Ascending aorta (tissue), 2 donors: Measurements from ENCODE around the gene METTL24. TPM values are rescaled to one million over a fixed set of nuclear protein-coding genes. Genes with fewer than 3 reads are reported as not detected.

Experiments
- DNase-seq, 2 donors: peaks; one replicate each; pipeline ENCODE4 v3.0.0-alpha.2; 2019; ENCODE audit warnings: low spot score in 2 of 2
- H3K27ac ChIP-seq, 2 donors: fragments of 200-600 bp; sonication (generic); one replicate each; pipeline ENCODE4 v1.5.1; 2016 to 2017; ENCODE audit warnings: mild to moderate bottlenecking in 1 of 2
- H3K27me3 ChIP-seq: fragments of 200-600 bp; sonication (generic); one replicate; pipeline ENCODE4 v1.5.1; 2017
- H3K36me3 ChIP-seq, 2 donors: fragments of 200-600 bp; sonication (generic); one replicate each; pipeline ENCODE4 v1.5.1; 2016
- H3K4me1 ChIP-seq, 2 donors: fragments of 200-600 bp; sonication (generic); one replicate each; pipeline ENCODE4 v1.5.1; 2016 to 2017; ENCODE audit warnings: mild to moderate bottlenecking in 1 of 2
- H3K4me3 ChIP-seq, 2 donors: fragments of 200-600 bp; sonication (generic); one replicate each; pipeline ENCODE4 v1.5.1; 2016 to 2017; ENCODE audit warnings: mild to moderate bottlenecking in 1 of 2
- H3K9me3 ChIP-seq, 2 donors: fragments of 200-600 bp; sonication (generic); one replicate each; pipeline ENCODE4 v1.5.1; 2016
- intact Hi-C: fragments of 100-400 bp; cut with DNase I; formaldehyde crosslinking; loops from one replicate; pipeline ENCODE4 v1.15.1; 2023
- total RNA-seq: library from RNA; depleted of rRNA; stranded (reverse); fragments of >200 nt; gene quantifications from one replicate; pipeline ENCODE4 v1.1.0, GENCODE V29; 2016
- TF ChIP-seq, protein P1 (sequence below), 3 experiments: fragments of 200-600 bp in 2 of 3; fragments of 450-650 bp in 1 of 3; sonication (generic) in 2 of 3; IDR thresholded peaks; one replicate each; pipeline ENCODE4 v1.5.1; 2016 to 2019; ENCODE audit warnings: antibody characterized with exemption in 3 of 3, mild to moderate bottlenecking in 1 of 3, moderate library complexity in 1 of 3

Gene METTL24
- total RNA-seq, 1 donor from 2014 or later: 2.0 TPM

DNA sequence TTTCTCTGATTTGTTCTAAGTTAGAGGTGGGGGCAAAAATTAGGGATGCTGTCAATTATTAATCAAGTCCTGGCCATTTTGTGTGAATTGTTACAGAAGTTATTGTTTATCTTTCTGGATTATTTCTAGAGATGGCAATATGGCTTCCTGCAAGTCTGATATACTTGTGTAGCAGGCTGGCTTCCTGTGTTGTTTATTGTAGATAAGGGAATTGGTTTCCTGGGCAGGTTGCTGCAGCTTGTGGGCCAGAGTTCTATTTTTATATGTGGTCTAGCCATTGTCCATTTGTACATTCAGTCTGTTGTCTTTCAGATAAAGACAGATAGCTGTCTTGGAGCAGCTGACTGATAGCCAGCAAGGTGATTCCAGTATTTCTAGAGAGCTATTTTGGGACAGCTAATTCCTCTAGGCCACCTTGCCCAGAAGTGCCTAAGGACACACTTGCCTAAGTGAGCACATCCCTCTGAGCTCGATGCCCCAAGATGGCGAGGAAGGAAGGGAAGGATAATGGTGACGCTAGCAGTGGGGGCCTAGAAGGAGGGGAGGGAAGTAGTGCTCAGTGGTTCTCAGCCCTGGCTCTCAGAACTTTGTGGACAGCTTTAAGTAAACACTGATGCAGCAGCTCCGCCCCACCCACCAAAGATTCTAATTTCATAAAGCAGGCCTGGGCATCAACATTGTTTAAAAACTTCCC is 31.7 kb upstream of the METTL24 start:
- Histone ChIP-seq H3K27ac (no peak overlapping the region), H3K4me1 (no peaks in the 10 kb centered on the region), H3K9me3 (no peaks in the 10 kb centered on the region), H3K27me3 (no peaks in the 10 kb centered on the region), H3K36me3 (no peaks in the 10 kb centered on the region), H3K4me3 (no peak overlapping the region)
- TF ChIP-seq, protein P1, sequence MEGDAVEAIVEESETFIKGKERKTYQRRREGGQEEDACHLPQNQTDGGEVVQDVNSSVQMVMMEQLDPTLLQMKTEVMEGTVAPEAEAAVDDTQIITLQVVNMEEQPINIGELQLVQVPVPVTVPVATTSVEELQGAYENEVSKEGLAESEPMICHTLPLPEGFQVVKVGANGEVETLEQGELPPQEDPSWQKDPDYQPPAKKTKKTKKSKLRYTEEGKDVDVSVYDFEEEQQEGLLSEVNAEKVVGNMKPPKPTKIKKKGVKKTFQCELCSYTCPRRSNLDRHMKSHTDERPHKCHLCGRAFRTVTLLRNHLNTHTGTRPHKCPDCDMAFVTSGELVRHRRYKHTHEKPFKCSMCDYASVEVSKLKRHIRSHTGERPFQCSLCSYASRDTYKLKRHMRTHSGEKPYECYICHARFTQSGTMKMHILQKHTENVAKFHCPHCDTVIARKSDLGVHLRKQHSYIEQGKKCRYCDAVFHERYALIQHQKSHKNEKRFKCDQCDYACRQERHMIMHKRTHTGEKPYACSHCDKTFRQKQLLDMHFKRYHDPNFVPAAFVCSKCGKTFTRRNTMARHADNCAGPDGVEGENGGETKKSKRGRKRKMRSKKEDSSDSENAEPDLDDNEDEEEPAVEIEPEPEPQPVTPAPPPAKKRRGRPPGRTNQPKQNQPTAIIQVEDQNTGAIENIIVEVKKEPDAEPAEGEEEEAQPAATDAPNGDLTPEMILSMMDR (IDR thresholded peaks at IDR 0.05): no peak
- no peak for DNase-seq
- intact Hi-C loops: loop anchor here (5.0 to 10.0 kb wide), 2 partner anchors 63 to 335 kb away; no protein-coding TSS in a partner anchor

DNA sequence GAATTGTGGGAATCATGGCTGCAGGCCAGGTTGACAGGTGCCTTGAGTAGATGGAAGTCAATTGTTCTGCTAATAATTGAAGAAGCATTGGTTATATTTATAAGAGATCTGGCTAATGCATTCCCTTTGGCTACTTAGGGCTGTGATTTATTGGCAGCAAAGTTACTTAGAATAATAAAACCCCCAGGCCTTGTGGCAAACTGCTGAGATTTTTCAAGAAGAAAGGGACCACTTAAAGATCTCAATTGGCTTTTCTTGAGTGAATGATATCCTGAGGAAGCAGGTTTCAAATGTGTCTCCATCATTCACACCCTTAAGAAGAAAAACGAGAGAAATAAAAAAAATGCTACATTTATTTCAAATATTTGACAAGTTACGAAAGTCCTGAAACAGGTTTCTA is 29.8 kb upstream of the METTL24 start:
- no peak overlapping the region for H3K4me3 ChIP-seq
- intact Hi-C loops: no loop called here
- H3K27ac ChIP-seq: no peak overlapping the region
- H3K36me3 ChIP-seq: no peaks in the 10 kb centered on the region
- H3K4me1 ChIP-seq: no peaks in the 10 kb centered on the region
- DNase-seq: no peak
- TF ChIP-seq, protein P1 (IDR thresholded peaks at IDR 0.05): no peak
- no peaks in the 10 kb centered on the region for H3K9me3 ChIP-seq
- H3K27me3 ChIP-seq: no peaks in the 10 kb centered on the region

DNA sequence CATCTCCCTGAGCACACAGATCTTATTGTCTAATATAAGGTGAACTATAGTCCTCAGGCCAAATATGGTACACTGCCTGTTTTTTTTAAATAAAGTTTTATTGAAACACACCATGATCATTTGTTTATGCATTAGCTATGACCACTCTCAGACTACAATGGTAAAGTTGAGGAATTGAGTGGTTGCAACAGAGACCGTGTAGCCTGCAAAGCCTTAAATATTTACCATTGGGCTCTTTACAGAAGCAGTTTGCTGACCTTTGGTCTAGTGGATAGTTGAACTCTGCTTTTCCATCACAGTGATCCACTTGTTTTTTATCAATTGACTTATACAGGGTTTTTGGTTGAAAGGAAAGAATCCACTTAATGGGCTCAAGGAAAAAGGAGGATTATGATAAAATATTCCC is 27.3 kb upstream of the METTL24 start:
- intact Hi-C loops: no loop called here
- H3K36me3 ChIP-seq: no peaks in the 10 kb centered on the region
- no peak overlapping the region for H3K4me3 ChIP-seq
- H3K4me1 ChIP-seq: no peaks in the 10 kb centered on the region
- no peak overlapping the region for H3K27ac ChIP-seq
- H3K27me3 ChIP-seq: no peaks in the 10 kb centered on the region
- TF ChIP-seq, protein P1 (IDR thresholded peaks at IDR 0.05): no peak
- H3K9me3 ChIP-seq: no peaks in the 10 kb centered on the region
- no peak for DNase-seq

DNA sequence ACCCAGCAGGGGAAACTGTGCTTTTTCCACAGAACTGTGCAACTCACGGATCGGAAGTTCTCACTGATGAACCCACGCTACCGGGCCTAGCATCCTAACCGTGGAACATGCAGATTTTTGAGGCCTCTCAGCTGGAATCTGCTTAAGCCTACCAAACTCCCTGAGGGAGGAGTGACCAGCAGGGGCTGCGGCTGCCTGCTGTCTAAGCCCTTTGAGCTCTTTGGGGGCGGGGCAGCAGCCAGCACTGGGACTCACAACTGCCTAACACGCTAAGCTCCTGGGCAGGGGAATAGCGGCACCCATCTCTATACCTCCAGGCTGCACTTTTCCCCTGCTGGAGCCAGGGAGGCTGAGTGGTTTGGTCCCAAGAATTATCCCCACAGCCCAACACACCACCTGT is 20.4 kb upstream of the METTL24 start:
- no peaks in the 10 kb centered on the region for H3K4me1 ChIP-seq
- TF ChIP-seq, protein P1 (IDR thresholded peaks at IDR 0.05): no peak
- no peaks in the 10 kb centered on the region for H3K27me3 ChIP-seq
- DNase-seq: no peak
- no peak overlapping the region for H3K27ac ChIP-seq
- H3K4me3 ChIP-seq: no peak overlapping the region
- no peaks in the 10 kb centered on the region for H3K36me3 ChIP-seq
- H3K9me3 ChIP-seq: no peaks in the 10 kb centered on the region
- intact Hi-C loops: no loop called here

DNA sequence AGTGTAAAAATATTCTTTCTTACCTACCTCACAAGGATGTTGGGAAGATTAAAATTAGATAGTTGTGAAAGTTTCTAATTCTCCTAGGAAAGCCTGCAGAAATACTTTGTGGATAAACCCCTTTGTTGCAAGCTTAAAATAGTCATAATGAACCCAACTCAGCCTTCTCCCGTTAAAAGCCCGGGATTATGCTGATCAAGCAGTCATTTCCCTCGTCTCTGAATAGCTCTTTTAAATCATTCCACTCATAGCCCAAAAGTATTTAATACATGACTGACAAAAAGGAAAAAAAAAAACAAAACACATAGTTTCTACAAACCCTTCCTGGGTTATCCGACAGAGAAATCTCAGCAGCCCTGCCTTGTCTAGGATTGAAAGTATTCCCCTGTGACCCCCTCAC is 10.9 kb upstream of the METTL24 start:
- no peak overlapping the region for H3K27ac ChIP-seq
- H3K9me3 ChIP-seq: no peaks in the 10 kb centered on the region
- no peak for DNase-seq
- intact Hi-C loops: loop anchor here (5.0 kb wide), 1 partner anchor 37 kb away; no protein-coding TSS in a partner anchor
- TF ChIP-seq, protein P1 (IDR thresholded peaks at IDR 0.05): no peak
- peaks cover 3 to 7% of the 10 kb centered on the region in 2 donors for H3K4me1 ChIP-seq
- H3K4me3 ChIP-seq: no peak overlapping the region
- no peaks in the 10 kb centered on the region for H3K27me3 ChIP-seq
- H3K36me3 ChIP-seq: no peaks in the 10 kb centered on the region
